ENCODE results near the gene MLXIPL. TPM values are rescaled to one million over a fixed set of nuclear protein-coding genes. Genes with fewer than 3 reads are reported as not detected.
"Not testable (repeated sequence)": the region's sequence is repeated elsewhere in the genome, so short reads cannot be mapped to it uniquely, and the experiment has no call there.

MLXIPL gene
- total RNA-seq, 2 donors from 2014 or later = 39.7 to 58.0 TPM

DNA sequence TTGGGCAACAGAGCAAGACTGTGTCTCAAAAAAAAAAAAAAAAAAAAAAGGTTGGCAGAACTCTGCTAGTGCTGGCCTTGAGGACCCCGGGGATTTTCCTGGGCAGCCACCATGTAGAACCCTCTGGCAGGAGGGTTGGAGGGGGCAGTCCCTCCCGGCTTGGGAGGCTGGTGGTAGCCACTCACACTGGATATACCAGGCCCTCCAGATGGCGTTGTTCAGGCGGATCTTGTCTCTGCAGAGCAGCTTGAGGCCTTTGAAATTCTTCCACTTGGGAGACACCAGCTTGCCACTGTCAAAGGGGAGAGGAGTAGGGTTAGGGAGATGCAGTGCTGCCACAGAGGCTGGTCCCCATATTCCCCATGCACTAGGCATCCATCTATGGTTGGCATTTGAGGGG, 8.4 kb downstream of the MLXIPL start:
- Histone ChIP-seq H3K4me3 (ENCODE audit: low read length) (no peak overlapping the region), H3K9ac (ENCODE audit: extremely low read depth, low read length, poor library complexity, severe bottlenecking) (no peak overlapping the region), H3K36me3 (ENCODE audit: control insufficient read depth, insufficient read depth, low read length) (no peaks in the 10 kb centered on the region), H3K4me1 (ENCODE audit: control insufficient read depth, insufficient read depth, low read length) (peaks cover 7% of the 10 kb centered on the region), H3K27me3 (ENCODE audit: control insufficient read depth, insufficient read depth, low read length, poor library complexity, severe bottlenecking) (no peaks in the 10 kb centered on the region), H3K9me3 (ENCODE audit: control insufficient read depth, low read length) (no peaks in the 10 kb centered on the region), H3K27ac (ENCODE audit: low read depth, low read length) (no peak overlapping the region)
- H3K27me3 Mint-ChIP-seq (ENCODE audit: insufficient read depth) = peaks cover 2% of the 10 kb centered on the region
- peaks cover 16% of the 10 kb centered on the region for H3K4me1 Mint-ChIP-seq
- H3K27ac Mint-ChIP-seq = no peak overlapping the region
- H3K36me3 Mint-ChIP-seq (ENCODE audit: low read depth) = peaks cover 15% of the 10 kb centered on the region
- TF ChIP-seq, protein P1, sequence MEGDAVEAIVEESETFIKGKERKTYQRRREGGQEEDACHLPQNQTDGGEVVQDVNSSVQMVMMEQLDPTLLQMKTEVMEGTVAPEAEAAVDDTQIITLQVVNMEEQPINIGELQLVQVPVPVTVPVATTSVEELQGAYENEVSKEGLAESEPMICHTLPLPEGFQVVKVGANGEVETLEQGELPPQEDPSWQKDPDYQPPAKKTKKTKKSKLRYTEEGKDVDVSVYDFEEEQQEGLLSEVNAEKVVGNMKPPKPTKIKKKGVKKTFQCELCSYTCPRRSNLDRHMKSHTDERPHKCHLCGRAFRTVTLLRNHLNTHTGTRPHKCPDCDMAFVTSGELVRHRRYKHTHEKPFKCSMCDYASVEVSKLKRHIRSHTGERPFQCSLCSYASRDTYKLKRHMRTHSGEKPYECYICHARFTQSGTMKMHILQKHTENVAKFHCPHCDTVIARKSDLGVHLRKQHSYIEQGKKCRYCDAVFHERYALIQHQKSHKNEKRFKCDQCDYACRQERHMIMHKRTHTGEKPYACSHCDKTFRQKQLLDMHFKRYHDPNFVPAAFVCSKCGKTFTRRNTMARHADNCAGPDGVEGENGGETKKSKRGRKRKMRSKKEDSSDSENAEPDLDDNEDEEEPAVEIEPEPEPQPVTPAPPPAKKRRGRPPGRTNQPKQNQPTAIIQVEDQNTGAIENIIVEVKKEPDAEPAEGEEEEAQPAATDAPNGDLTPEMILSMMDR (conservative IDR thresholded peaks at IDR 0.05) = peak; percentile 48
- no peak overlapping the region for H3K4me3 Mint-ChIP-seq
- WGBS, 2 experiments (ENCODE audit: insufficient coverage in 1 of 2, insufficient read length in 1 of 2) = 68 to 90% methylated on average over 4 of the region's 4 CpGs
- H3K9me3 Mint-ChIP-seq = no peaks in the 10 kb centered on the region
- DNase-seq = no peak

- H3K4me3 Mint-ChIP-seq; H3K27ac Mint-ChIP-seq; H3K27me3 ChIP-seq (ENCODE audit: control insufficient read depth, insufficient read depth, low read length, poor library complexity, severe bottlenecking); H3K9me3 ChIP-seq (ENCODE audit: control insufficient read depth, low read length); H3K27me3 Mint-ChIP-seq (ENCODE audit: insufficient read depth); H3K36me3 ChIP-seq (ENCODE audit: control insufficient read depth, insufficient read depth, low read length); H3K9me3 Mint-ChIP-seq; H3K27ac ChIP-seq (ENCODE audit: low read depth, low read length); H3K9ac ChIP-seq (ENCODE audit: extremely low read depth, low read length, poor library complexity, severe bottlenecking); DNase-seq; H3K4me1 ChIP-seq (ENCODE audit: control insufficient read depth, insufficient read depth, low read length); H3K4me3 ChIP-seq (ENCODE audit: low read length): not testable (repeated sequence)
- 91 to 93% methylated on average over 10 of the region's 10 CpGs for WGBS, 2 experiments (ENCODE audit: insufficient coverage in 1 of 2, insufficient read length in 1 of 2)
- Mint-ChIP-seq H3K4me1 (peaks cover 16% of the 10 kb centered on the region), H3K36me3 (ENCODE audit: low read depth) (peaks cover 18% of the 10 kb centered on the region)
Measured at GRCh38 chr7:73614937-73615336, 9.4 kb downstream of the MLXIPL start.

GRCh38 chr7:73613954-73614735, 10.2 kb downstream of the MLXIPL start:
- Histone ChIP-seq H3K4me3 (ENCODE audit: low read length) (no peak overlapping the region), H3K27ac (ENCODE audit: low read depth, low read length) (no peak overlapping the region), H3K4me1 (ENCODE audit: control insufficient read depth, insufficient read depth, low read length) (peaks cover 7% of the 10 kb centered on the region), H3K36me3 (ENCODE audit: control insufficient read depth, insufficient read depth, low read length) (no peaks in the 10 kb centered on the region), H3K9me3 (ENCODE audit: control insufficient read depth, low read length) (no peaks in the 10 kb centered on the region), H3K9ac (ENCODE audit: extremely low read depth, low read length, poor library complexity, severe bottlenecking) (no peak overlapping the region), H3K27me3 (ENCODE audit: control insufficient read depth, insufficient read depth, low read length, poor library complexity, severe bottlenecking) (no peaks in the 10 kb centered on the region)
- H3K4me1 Mint-ChIP-seq = peaks cover 16% of the 10 kb centered on the region
- TF ChIP-seq, protein P1 (conservative IDR thresholded peaks at IDR 0.05) = no peak
- no peak for DNase-seq
- peak overlapping the region; percentile 26 for H3K27ac Mint-ChIP-seq
- H3K4me3 Mint-ChIP-seq = no peak overlapping the region
- H3K36me3 Mint-ChIP-seq (ENCODE audit: low read depth) = peaks cover 19% of the 10 kb centered on the region
- peaks cover 2% of the 10 kb centered on the region for H3K27me3 Mint-ChIP-seq (ENCODE audit: insufficient read depth)
- 83 to 86% methylated on average over 9 to 14 of the region's 14 CpGs for WGBS, 2 experiments (ENCODE audit: insufficient coverage in 1 of 2, insufficient read length in 1 of 2)
- H3K9me3 Mint-ChIP-seq = no peaks in the 10 kb centered on the region
